GM18868 (cell line): ENCODE results near the gene VASP.
"Not testable (repeated sequence)": the region's sequence is repeated elsewhere in the genome, so short reads cannot be mapped to it uniquely, and the experiment has no call there.

ENCODE experiments used
- ATAC-seq: cut with Tn5 transposase; IDR thresholded peaks from one replicate; pipeline ENCODE4 v1.9.1; 2021; ENCODE audit warnings: mild to moderate bottlenecking, moderate library complexity; ENCODE audit not compliant: unreplicated experiment

The VASP gene

DNA sequence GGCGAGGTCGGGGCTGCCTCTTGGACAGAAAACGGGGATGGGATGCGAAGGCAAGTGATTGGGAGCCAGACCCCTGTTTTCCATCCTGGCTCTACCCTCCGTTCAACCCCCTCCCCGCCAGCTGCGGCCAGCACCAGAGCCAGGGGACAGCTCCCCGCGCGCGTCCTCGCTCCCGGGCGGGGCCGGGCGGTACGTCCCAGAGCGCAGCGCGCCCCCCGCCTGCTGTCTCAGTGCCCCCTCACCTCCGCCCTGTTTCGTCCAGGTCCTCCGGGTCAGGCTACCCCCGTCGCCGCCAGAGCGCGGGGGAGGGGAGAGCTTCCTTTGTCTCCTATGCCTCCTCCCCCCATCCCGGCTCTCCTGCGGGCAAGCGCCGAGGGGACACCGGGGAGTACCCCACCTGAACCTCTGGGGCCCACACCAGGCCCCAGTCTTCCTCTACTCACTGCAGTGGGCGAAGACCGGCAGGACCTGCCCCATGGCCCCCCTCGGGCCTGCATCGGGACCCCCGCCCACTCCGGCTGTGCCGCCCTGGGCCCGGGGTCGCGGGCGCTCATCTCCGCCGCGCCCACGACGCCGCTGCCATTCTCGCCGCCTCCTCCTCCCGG, 10.8 kb upstream of the VASP start:
- no peak for ATAC-seq

DNA sequence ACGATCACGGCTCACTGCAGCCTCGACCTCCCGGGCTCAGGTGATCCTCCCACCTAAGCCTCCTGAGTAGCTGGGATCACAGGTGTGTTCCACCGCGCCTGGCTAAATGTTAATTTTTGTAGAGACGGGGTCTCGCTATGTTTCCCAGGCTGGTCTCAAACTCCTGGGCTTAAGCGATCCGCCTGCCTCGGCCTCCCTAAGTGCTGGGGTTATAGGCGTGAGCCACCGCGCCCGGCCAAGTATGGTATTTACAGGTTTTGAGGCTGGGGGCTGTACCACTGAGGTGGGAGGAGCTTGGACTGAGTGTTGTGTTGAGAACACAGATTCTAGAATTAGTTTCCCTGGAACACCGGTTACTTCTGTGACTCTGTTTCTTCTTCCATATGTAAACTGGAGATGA, 9.5 kb upstream of the VASP start:
- no peak for ATAC-seq

DNA sequence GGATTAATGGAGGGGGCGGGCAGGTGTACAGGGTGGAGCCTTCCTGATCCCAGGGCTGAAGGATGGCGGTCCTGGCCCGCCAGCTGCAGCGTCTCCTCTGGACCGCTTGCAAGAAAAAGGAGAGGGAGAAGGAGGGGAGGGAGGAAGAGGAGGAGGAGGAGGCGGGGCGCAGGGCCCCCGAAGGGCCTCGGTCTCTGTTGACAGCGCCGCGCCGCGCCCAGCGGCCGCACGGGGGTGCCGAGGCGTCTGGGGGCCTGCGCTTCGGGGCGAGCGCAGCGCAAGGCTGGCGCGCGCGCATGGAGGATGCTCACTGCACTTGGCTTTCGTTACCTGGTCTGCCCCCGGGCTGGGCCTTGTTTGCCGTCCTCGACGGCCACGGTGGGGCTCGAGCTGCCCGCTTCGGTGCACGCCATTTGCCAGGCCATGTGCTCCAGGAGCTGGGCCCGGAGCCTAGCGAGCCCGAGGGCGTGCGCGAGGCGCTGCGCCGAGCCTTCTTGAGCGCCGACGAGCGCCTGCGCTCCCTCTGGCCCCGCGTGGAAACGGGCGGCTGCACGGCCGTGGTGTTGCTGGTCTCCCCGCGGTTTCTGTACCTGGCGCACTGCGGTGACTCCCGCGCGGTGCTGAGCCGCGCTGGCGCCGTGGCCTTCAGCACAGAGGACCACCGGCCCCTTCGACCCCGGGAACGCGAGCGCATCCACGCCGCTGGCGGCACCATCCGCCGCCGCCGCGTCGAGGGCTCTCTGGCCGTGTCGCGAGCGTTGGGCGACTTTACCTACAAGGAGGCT, 8.7 kb upstream of the VASP start, which contains the start of gene PPM1N:
PPM1N (plus strand) TSS at position 33 of the 785 bp plus-strand sequence; CDS start at position 63, 30 bp downstream.
- ATAC-seq: no peak

DNA sequence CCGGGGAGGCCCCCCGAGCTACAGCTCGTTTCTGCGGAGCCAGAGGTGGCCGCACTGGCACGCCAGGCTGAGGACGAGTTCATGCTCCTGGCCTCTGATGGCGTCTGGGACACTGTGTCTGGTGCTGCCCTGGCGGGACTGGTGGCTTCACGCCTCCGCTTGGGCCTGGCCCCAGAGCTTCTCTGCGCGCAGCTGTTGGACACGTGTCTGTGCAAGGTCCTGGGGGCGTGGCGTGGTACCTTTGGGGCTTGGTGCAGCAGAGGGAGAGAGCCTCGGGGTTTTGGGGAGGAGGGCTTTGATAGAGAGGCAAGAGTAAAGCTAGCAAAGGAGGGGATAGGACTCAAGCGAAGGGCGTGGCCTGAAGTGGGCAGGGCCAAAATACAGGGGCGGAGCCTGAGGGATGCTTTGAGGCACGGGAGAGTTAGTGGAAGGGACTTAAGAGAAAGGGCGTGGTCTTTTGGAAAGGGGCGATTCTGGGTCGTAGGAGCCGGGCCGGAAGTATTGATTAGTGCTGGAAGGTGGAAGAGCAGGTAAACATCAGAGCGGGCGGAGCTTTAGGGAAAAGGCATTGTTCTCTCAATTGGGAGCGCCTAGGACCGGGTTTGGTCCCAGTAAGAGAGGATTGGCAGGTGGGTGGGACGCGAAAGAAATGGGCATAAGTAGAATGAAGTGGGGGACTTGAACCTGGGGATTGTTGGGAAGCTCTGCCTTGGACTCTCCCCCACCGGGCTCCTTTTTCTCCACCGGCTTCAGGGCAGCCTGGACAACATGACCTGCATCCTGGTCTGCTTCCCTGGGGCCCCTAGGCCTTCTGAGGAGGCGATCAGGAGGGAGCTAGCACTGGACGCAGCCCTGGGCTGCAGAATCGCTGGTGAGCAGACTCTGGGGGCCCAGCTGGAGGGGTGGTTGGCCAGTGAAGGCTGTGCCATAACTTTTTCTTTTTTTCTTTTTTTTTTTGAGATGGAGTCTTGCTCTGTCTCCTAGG, 7.8 kb upstream of the VASP start:
- no peak for ATAC-seq

DNA sequence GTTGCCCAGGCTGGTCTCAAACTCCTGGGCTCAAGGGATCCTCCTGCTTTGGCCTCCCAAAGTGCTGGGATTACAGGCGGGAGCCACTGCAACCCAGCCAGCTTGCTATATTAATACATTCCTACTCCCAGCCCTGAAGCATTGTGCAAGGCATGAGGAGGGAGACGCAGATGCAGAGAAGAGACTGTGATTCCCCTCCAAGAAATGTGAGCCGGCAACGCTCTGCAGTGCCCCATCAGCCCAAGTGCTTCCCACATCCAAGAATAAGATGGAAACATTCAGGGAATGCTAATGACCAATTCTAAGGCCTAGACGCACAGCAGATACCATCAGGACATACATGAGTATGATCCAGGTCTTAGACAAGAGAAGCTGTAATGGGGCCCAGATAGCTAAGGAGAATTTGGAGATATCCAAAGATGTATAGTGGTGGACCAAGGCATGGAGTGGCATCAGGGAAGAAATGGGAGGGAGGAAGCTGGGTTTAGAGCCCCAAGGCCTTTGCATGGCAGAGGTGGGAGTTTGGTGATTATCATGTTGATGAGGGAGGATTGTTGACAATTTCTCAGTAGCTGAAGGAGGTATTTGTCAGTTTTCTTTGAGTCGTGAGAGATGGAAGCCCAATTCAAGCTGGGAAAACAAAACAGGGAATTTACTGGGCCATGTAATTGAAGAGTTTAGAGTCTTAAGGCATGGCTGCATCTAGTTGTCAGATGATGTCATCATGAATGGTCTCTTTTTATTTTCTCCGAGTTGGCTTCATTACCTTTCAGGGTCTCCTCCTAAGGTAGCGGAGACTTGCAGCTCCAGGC, 6.2 kb upstream of the VASP start:
- ATAC-seq: no peak

DNA sequence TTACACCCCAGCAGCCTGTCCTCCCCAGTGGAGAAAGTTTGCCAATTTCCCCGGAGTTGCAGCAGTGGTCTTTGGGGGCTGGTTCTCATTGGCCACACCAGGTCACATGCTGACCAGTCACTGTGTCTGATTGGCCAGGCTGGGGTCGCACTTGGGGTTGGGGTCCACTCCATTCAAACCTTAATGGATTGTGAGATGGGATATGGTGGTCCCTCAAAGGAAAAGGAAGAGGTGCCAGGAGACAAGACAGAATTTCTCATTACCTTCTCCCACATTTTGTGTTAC, 5.6 kb upstream of the VASP start:
- no peak for ATAC-seq

DNA sequence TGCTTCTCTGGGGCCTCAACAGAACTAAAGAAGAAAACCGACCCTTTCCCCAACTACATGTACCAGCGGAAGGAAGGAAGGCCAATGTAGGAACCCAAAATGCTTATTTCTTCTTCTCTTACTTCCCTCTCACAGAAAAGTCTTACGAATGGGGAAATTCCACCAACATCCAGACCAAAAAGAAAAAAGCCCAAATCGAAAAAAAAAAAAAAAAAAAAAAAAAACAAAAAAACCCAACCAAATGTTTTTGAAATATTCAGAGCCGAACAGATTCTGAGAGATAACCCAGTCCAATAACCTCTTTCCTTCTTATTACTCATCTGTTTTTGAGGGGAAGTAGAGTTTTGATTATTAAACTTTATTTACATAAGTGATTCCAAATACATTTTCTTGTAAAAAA, 5.2 kb upstream of the VASP start:
- ATAC-seq: no peak

DNA sequence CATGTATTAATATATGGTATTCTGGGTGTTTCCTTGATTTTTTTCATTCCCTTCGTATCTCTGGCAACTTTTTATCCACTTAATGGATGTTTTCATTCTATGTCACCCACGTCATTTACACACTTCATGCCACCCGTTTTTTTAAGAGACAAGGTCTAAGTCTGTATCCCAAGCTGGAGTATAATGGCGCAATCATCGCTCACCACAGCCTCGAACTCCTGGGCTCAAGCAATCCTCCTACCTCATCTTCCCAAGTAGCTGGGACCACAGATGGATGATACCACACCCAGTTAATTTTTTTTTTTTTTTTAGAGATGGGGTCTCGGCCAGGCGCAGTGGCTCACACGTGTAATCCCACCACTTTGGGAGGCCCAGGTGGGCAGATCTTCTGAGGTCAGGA, 3.4 kb upstream of the VASP start:
- ATAC-seq: no peak

DNA sequence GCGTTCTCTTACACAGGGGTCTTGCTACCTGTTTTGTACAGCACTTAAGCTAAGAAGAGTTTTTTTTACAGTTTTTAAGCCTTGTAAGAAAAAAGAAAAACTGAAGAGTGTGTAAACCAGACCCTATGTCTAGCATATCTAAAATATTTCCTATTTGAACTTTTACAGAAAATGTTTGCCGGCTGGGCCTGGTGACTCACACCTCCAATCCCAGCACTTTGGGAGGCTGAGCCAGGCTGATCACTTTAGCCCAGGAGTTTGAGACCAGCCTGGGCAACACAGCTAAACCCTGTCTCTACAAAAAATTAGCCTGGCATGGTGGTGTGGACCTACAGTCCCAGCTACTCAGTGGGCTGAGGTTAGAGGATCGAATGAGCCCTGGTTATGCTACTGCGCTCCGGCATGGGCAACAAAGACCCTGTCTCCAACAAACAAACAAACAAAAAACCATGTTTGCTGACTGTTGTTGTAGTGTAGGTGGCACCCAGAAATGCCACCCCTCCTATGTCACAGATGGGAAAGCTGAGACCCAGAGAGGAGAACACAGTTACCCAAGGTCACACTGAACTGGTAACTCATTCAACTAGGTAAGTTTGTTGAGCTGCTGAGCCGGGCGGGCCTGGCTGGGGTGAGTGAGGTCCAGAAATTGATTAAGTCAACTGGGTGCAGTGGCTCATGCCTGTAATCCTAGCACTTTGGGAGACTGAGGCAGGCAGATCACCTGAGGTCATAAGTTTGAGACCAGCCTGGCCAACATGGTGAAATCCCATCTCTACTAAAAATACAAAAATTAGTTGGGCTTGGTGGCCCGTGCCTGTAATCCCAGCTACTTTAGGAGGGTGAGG, 1.9 kb upstream of the VASP start:
- ATAC-seq: no peak

DNA sequence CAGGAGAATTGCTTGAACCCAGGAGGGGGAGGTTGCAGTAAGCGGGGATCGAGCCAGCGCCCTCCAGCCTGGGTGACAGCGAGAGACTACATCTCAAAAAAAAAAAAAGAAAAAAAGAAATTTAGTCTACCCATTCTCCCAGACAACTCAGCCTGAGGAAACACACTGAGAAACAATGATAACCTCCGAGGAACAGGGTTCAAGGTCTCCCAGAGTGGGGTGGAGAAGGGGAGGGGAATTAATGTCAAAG, 1.4 kb upstream of the VASP start:
- no peak for ATAC-seq

DNA sequence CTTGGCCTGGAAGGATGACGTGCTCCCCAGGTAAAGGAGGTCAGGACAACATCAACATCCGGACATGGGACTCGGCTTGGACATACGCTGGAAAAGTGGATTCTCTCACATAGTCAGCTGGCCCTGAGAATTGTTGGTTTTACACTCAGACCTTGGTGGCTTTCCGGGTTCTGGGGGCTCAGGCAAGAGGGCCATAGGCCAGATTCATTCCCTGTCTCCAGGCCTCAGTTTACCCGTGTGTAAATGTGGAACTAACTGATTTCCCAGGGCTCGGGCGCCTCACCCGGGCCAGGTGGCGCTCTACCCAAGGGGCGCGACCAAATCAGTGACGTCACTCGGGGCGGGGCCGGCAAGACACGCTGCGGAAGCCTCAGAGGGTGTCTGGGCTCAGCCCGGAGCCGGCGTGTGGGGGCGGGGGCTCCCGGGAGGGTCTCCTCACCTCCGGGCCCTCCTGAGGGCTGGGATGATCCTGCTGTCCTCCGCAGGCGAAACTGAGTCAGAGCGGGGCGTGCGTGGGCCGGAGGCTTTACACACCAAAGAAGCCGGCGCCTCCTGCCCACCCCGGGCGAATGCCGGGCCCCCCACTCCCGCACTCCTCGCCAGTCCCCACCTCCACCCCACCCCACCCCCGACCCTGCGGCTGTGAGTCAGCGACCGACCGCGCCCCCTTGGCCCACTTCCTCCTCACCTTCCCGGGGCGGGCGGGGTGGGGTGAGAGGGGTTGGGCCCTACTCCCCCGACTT, 862 bp upstream of the VASP start:
- peak; percentile 59 for ATAC-seq

DNA sequence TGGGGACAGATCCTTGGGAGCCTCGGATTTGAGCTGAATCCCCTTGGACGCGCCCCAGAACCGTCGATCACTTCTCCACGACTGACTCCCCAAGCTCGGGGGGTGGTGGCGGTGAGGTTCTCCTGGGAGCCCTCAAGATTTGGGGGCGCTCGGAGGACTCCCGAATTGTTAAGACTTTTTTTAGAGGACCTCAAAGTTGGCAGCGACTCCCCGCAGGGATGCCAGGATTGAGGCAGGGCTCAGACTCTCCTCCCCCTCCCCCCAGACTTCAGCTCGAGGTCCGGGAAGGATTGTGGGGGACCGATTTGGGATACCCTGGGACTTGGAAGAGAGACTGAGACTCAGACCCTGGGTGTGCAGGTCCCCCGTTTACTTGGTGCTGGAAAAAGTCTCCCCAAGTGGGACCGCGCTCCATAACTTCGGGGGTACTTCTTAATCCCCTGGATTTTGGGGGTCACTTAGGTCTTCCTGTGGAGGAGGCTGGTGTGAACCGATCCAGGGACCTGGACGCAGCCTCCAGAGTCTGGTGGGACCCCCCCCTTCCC, 665 bp downstream of the VASP start:
- ATAC-seq: no peak

DNA sequence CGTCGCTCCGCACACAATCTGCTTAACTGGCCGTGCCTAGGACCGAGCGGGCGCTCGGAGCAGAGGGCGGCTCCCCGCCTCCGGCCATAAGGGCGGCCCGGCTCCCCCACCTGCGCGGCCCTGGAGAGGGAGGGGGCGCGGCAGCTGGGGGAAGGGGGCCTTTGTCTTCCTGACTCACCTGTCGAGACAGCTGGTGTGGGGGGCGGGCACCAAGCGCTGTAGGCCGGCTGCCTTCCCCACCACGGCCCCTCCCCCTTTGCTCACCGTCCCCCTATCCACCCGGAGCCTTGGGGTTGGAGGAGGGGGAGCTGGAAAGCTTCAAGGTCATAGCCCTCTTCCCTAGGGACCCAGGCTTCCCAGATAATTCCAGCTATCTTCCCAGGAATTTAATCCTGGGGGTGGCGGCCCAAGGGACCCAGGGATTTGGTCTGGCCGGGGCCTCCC, 1.2 kb downstream of the VASP start:
- ATAC-seq: no peak

DNA sequence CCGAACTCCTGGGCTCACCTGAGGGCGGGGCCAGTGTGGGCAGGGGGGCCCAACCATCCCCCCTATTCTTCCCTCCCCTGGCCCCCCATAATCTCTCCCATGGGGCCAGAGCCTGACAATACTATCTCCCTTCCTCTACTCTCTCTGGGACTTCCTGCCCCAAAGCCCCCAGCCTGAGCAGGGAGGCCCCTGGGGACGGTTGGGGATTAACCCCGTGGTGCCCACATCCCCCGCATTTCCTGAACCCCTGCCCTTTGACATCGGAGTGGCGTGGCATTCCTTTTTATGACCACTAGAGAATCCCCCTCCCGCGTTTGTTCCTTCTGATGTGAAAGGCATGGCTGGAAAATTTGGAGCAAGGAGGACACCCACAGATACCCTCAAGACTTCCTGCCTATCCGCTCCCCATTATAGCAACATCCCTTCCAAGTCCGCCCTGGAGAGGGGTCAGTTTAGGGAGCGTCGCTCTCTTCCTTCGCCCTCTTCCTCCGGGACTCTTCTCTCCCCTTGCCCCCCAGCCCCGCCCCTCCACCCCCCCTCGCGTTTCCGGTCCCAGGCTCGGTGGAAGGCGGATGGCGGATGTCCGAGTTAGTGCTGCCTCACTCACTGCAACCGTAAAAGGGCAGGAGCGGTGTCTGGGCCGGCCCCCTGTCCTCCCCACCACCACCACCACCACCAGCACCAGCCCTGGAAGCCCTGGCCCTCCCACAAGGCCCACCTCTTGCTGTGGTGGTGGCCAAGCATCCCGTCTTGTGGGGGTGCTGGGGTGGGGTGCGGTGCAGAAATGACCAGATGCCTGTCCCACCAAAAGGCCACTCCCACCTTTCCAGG, 1.8 kb downstream of the VASP start:
- no peak for ATAC-seq

DNA sequence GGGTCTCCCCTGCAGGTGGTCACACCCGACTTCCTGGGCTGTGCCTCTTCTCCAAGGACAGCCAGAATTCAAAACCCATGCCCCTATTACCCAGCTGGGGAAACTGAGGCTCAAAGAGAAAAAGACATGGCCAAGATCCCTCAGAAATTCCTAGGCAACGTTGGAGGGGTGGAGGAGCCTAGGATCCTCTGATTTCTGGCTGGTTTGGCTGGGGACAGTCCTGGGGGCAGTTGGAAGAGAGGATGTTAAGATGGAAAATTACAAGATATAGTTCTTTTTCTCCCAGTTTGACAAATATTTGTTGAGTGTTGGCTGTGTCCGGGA, 2.4 kb downstream of the VASP start:
- ATAC-seq: no peak

DNA sequence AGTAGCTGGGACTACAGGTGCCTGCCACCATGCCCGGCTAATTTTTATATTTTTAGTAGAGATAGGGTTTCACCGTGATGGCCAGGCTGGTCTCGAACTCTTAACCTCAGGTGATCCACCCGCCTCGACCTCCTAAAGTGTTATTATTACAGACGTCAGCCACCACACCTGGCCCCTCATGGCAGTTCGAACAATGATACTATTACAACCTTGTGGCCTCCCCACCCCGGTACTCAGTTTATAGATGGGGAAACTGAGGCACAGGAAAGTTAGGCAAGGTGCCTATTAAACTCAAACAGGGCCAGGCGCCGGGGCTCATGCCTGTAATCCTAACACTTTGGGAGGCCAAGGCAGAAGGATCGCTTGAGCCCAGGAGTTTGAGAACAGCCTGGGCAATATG, 3.1 kb downstream of the VASP start:
- not testable (repeated sequence) for ATAC-seq

DNA sequence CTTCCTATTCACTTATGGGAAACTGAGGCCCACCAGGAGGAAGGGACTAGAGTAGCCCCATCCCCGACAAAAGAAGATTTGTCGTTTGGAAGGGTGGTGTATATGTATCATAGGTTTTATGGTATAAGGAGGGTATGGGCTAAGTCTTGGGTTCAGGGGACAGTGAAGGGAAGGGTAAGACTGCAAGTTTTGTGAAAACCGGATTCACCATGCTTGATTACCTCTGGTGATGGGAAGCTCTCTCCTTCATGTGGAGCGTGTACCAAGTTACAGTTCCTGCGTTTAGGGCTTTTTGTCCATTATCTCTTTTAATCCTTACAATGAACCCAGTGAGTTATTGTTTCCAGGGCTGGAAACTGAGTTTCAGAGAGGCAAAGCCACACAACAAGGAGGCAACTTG, 3.8 kb downstream of the VASP start:
- ATAC-seq: no peak

DNA sequence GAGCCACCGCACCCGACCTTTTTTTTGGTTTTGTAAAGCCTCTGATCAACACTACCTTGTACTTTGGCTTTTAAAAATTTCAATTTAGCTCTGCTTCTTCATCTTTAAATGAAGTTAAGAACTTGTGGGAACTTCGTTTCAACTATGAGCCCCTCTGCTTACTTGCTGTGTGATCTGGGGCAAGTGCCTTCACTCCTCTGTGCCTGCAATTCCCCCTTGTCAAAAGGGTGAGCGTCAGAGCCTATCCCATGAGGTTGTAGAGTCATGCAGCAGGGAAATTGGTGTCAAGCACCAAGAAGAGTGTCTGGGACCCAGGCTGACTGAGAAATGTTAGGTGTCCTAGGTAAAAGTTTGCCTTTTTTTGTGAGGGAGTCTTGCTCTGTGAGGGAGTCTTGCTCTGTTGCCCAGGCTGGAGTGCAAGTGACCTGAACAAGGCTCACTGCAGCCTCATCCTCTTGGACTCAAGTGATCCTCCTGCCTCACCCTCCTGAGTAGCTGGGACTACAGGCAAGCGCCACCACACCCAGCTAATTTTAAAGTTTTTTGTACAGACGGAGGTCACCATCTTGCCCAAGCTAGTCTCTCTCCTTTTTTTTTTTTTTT, 5.7 kb downstream of the VASP start:
- ATAC-seq: no peak
